ENCODE data around the gene INPP5A. TPM values are rescaled to one million over a fixed set of nuclear protein-coding genes. Genes with fewer than 3 reads are reported as not detected.

The INPP5A gene
- total RNA-seq, 2 donors from 2014 or later: 20.7 to 26.7 TPM

DNA sequence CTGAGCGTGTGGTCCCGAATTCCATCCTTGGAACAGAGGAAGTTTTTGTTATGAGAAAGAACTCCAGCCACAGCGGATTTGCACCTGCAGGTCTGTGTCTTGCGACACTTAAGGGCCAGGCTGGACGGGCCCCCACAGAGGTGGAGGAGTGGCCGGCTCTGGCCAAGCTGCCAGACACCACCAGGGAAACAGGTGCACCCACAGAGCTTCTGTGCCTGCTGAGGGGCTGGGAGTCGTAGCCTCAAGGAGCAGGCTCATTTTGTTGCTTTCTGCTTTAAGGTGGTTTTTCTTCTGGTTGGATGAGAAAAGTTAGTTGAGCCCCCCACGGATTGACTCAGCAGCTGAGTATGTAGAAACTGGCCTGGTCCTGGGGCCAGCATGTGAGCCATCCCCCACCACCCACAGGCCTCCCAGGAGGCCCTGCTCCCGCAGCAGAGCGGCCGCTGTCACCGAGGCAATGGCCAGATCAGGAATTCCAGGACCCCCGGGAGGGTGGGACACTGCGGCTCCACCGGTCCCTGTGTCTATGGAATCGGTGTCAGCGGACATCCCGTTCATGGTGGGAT lies 206.4 kb downstream of the INPP5A start:
- DNase-seq: no peak
- H3K36me3 ChIP-seq (ENCODE audit: control insufficient read depth, insufficient read depth, low read length): no peaks in the 10 kb centered on the region
- WGBS, 2 experiments (ENCODE audit: insufficient coverage in 1 of 2, insufficient read length in 1 of 2): 92% methylated on average over 13 to 18 of the region's 18 CpGs
- peaks cover 10% of the 10 kb centered on the region for H3K4me1 ChIP-seq (ENCODE audit: control insufficient read depth, insufficient read depth, low read length)
- H3K27ac Mint-ChIP-seq: no peak overlapping the region
- H3K9ac ChIP-seq (ENCODE audit: extremely low read depth, low read length, poor library complexity, severe bottlenecking): no peak overlapping the region
- H3K4me1 Mint-ChIP-seq: peaks cover 18% of the 10 kb centered on the region
- no peak overlapping the region for H3K4me3 Mint-ChIP-seq
- no peaks in the 10 kb centered on the region for H3K27me3 Mint-ChIP-seq (ENCODE audit: insufficient read depth)
- H3K9me3 Mint-ChIP-seq: no peaks in the 10 kb centered on the region
- TF ChIP-seq, protein P1, sequence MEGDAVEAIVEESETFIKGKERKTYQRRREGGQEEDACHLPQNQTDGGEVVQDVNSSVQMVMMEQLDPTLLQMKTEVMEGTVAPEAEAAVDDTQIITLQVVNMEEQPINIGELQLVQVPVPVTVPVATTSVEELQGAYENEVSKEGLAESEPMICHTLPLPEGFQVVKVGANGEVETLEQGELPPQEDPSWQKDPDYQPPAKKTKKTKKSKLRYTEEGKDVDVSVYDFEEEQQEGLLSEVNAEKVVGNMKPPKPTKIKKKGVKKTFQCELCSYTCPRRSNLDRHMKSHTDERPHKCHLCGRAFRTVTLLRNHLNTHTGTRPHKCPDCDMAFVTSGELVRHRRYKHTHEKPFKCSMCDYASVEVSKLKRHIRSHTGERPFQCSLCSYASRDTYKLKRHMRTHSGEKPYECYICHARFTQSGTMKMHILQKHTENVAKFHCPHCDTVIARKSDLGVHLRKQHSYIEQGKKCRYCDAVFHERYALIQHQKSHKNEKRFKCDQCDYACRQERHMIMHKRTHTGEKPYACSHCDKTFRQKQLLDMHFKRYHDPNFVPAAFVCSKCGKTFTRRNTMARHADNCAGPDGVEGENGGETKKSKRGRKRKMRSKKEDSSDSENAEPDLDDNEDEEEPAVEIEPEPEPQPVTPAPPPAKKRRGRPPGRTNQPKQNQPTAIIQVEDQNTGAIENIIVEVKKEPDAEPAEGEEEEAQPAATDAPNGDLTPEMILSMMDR (conservative IDR thresholded peaks at IDR 0.05): no peak
- no peak overlapping the region for H3K27ac ChIP-seq (ENCODE audit: low read depth, low read length)
- H3K4me3 ChIP-seq (ENCODE audit: low read length): no peak overlapping the region
- no peaks in the 10 kb centered on the region for H3K27me3 ChIP-seq (ENCODE audit: control insufficient read depth, insufficient read depth, low read length, poor library complexity, severe bottlenecking)
- H3K36me3 Mint-ChIP-seq (ENCODE audit: low read depth): no peaks in the 10 kb centered on the region
- H3K9me3 ChIP-seq (ENCODE audit: control insufficient read depth, low read length): no peaks in the 10 kb centered on the region

DNA sequence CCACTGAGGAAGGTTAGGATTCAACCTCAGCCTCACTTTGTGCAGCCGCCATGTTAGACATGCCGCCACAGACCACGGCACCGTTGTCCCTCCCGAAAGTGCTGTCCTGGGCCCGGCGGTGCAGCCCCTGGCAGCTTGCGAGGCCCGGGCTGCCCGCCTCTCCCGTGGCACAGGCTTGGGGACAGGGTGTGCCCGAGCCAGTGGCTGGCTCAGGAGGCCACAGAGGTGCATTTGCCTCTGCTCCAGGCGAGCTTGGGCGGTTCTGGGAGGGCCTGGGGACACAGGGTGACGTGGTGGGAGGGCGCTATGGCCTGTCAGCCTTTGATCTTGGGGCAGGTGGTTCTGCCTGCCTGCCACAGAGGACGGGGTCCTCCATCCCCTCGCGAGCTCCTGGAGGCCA lies 207.3 kb downstream of the INPP5A start:
- no peak overlapping the region for H3K4me3 Mint-ChIP-seq
- H3K27me3 ChIP-seq (ENCODE audit: control insufficient read depth, insufficient read depth, low read length, poor library complexity, severe bottlenecking): no peaks in the 10 kb centered on the region
- peaks cover 10% of the 10 kb centered on the region for H3K4me1 ChIP-seq (ENCODE audit: control insufficient read depth, insufficient read depth, low read length)

DNA sequence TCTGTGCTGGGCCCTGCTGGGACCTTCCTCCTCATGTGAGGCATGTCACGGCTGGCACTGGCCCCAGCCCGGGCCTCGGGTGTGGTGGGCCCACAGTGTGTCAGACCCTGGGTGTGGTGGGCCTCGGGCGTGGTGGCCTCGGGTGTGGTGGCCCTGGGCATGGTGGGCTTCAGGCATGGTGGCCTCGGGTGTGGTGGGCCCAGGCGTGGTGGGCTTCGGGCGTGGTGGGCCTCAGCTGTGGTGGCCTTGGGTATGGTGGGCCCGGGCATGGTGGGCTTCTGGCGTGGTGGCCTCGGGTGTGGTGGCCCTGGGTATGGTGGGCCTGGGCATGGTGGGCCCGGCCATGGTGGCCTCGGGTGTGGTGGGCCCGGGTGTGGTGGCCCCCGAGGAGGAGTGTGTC lies 207.9 kb downstream of the INPP5A start:
- Histone ChIP-seq H3K9me3 (ENCODE audit: control insufficient read depth, low read length) (no peaks in the 10 kb centered on the region), H3K27me3 (ENCODE audit: control insufficient read depth, insufficient read depth, low read length, poor library complexity, severe bottlenecking) (no peaks in the 10 kb centered on the region), H3K9ac (ENCODE audit: extremely low read depth, low read length, poor library complexity, severe bottlenecking) (no peak overlapping the region), H3K36me3 (ENCODE audit: control insufficient read depth, insufficient read depth, low read length) (no peaks in the 10 kb centered on the region), H3K27ac (ENCODE audit: low read depth, low read length) (no peak overlapping the region), H3K4me1 (ENCODE audit: control insufficient read depth, insufficient read depth, low read length) (peaks cover 10% of the 10 kb centered on the region), H3K4me3 (ENCODE audit: low read length) (no peak overlapping the region)
- no peaks in the 10 kb centered on the region for H3K9me3 Mint-ChIP-seq
- H3K4me1 Mint-ChIP-seq: peaks cover 18% of the 10 kb centered on the region
- no peak for DNase-seq
- no peak overlapping the region for H3K4me3 Mint-ChIP-seq
- TF ChIP-seq, protein P1 (conservative IDR thresholded peaks at IDR 0.05): no peak
- no peaks in the 10 kb centered on the region for H3K27me3 Mint-ChIP-seq (ENCODE audit: insufficient read depth)
- WGBS, 2 experiments (ENCODE audit: insufficient coverage in 1 of 2, insufficient read length in 1 of 2): 96 to 97% methylated on average over 11 to 17 of the region's 17 CpGs
- no peak overlapping the region for H3K27ac Mint-ChIP-seq
- peaks cover 7% of the 10 kb centered on the region for H3K36me3 Mint-ChIP-seq (ENCODE audit: low read depth)

More for the DNA sequence above, 207.3 kb downstream of the INPP5A start:
- no peak overlapping the region for H3K4me3 ChIP-seq (ENCODE audit: low read length)
- Mint-ChIP-seq H3K4me1 (peaks cover 18% of the 10 kb centered on the region), H3K9me3 (no peaks in the 10 kb centered on the region), H3K36me3 (ENCODE audit: low read depth) (peaks cover 4% of the 10 kb centered on the region), H3K27me3 (ENCODE audit: insufficient read depth) (no peaks in the 10 kb centered on the region), H3K27ac (no peak overlapping the region)
- WGBS, 2 experiments (ENCODE audit: insufficient coverage in 1 of 2, insufficient read length in 1 of 2): 96 to 98% methylated on average over 11 to 19 of the region's 19 CpGs
- no peak for DNase-seq
- TF ChIP-seq, protein P1 (conservative IDR thresholded peaks at IDR 0.05): no peak
- H3K27ac ChIP-seq (ENCODE audit: low read depth, low read length): no peak overlapping the region
- no peaks in the 10 kb centered on the region for H3K9me3 ChIP-seq (ENCODE audit: control insufficient read depth, low read length)
- H3K36me3 ChIP-seq (ENCODE audit: control insufficient read depth, insufficient read depth, low read length): no peaks in the 10 kb centered on the region
- no peak overlapping the region for H3K9ac ChIP-seq (ENCODE audit: extremely low read depth, low read length, poor library complexity, severe bottlenecking)
